Epithelial cell of proximal tubule (primary cell): ENCODE results near the gene VN1R4. TPM values are rescaled to one million over a fixed set of nuclear protein-coding genes. Genes with fewer than 3 reads are reported as not detected.
"Not testable (repeated sequence)": the region's sequence is repeated elsewhere in the genome, so short reads cannot be mapped to it uniquely, and the experiment has no call there.

Experiments used
- DNase-seq: peaks from one replicate; pipeline ENCODE4 v3.0.0-alpha.2; 2011; ENCODE audit warnings: low read depth
- H3K4me3 ChIP-seq: 2 replicates; pipeline ENCODE4 v1.5.1; 2011; ENCODE audit warnings: low read depth, mild to moderate bottlenecking, low read length
- CTCF ChIP-seq: conservative IDR thresholded peaks from 2 replicates; pipeline ENCODE4 v1.5.1; 2012; ENCODE audit warnings: low read depth, mild to moderate bottlenecking, low read length
- total RNA-seq: library from RNA; depleted of rRNA; stranded (reverse); fragments of >200 nt; gene quantifications from 2 replicates; pipeline ENCODE4 v1.2.3, GENCODE V29; 2015

VN1R4 gene
- total RNA-seq, 1 donor from 2014 or later: not detected

DNA sequence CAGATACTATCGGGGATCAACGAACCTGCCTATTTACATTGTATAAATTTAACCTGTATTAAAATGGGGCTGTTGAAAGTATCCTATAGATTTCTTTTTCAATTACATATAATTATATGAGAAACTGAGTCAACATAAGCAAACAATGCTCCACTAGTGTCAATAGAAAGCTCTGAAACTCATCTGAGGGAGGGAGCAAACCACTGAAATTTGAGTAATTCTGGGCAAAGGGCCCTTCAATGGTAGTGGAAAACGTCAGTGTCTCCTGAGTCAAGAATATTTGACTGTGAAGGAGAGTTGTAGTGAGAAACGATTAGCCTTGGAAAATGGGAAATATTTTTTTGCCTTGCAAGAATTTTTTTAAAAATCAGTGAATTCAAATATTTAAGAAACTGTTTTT, 17.6 kb upstream of the VN1R4 start:
- DNase-seq: no peak
- no peak for TF ChIP-seq CTCF
- no peak overlapping the region for H3K4me3 ChIP-seq

GRCh38 chr19:53281947-53282346, 14.4 kb upstream of the VN1R4 start:
- DNase-seq, H3K4me3 ChIP-seq: not testable (repeated sequence)

GRCh38 chr19:53275480-53275879, 8.0 kb upstream of the VN1R4 start:
- H3K4me3 ChIP-seq: no peak overlapping the region
- TF ChIP-seq CTCF: no peak
- no peak for DNase-seq

DNA sequence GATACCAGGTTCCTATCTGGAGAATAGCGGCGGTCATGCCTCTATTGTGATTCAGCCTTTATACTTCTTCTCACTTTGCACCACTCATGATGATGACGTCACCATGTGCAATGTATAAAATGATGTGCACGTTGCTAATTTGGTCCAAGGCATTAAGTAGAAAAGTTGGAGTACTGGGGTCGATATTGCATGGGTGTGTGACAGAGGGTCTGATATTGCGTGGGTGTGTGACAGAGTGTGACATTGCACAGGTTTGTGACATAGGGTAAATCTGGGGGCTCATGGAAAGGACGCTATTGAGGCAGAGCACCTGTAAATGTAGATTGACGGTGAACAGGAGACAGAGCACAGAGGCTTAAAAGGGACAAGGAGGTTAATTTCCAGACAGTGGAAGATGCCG, 4.5 kb upstream of the VN1R4 start:
- no peak for DNase-seq
- no peak for TF ChIP-seq CTCF
- H3K4me3 ChIP-seq: no peak overlapping the region

GRCh38 chr19:53269861-53270260, 2.3 kb upstream of the VN1R4 start:
- not testable (repeated sequence) for H3K4me3 ChIP-seq, DNase-seq

DNA sequence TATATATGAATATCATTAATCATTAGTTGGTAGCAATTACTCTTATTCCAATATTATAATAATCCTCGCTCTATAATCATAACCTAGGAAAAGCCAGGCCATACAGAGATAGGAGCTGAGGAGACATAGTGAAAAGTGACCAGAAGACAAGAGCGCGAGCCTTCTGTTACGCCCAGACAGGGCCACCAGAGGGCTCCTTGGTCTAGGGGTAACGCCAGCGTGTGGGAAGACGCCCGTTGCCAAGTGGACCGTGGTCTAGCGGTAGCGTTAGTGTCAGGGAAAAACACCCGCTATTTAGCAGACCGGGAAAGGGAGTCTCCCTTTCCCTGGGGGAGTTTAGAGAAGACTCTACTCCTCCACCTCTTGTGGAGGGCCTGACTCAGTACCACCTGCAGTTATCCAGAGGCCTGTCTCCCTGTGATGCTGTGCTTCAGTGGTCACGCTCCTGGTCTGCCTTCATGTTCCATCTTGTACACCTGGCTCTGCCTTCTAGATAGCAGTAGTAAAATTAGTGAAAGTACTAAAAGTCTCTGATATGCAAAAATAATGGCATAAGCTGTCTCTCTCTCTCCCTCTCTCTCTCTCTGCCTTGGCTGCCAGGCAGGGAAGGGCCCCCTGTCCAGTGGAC, 9.7 kb downstream of the VN1R4 start, which contains the start of gene VN1R2:
Gene VN1R2 (plus strand): TSS at position 578 of the 628 bp plus-strand sequence. CDS start 84 bp downstream, outside the sequence.
- H3K4me3 ChIP-seq, DNase-seq: not testable (repeated sequence)

GRCh38 chr19:53254411-53255341, 12.8 kb downstream of the VN1R4 start, which contains the start of gene ZNF677:
Gene ZNF677, minus strand, starts transcription at chr19:53254873. Its CDS starts 3,323 bp downstream, at chr19:53251550.
- H3K4me3 ChIP-seq: peak within 1 kb of the TSS; percentile 67
- no peak for TF ChIP-seq CTCF
- DNase-seq: no peak

GRCh38 chr19:53246498-53246897, 21.0 kb downstream of the VN1R4 start:
- no peak for TF ChIP-seq CTCF
- H3K4me3 ChIP-seq: no peak overlapping the region
- no peak for DNase-seq
